Measurements from ENCODE around the gene TMPRSS7.
"Not testable (repeated sequence)": the region's sequence is repeated elsewhere in the genome, so short reads cannot be mapped to it uniquely, and the experiment has no call there.

The TMPRSS7 gene

GRCh38 chr3:112013058-112013783 lies 21.3 kb upstream of the TMPRSS7 start:
- peak; percentile 72 for DNase-seq (ENCODE audit: low spot score)

GRCh38 chr3:112013784-112014143 lies 20.8 kb upstream of the TMPRSS7 start:
- no peak for DNase-seq (ENCODE audit: low spot score)

GRCh38 chr3:112017091-112017490 lies 17.4 kb upstream of the TMPRSS7 start:
- no peak for DNase-seq (ENCODE audit: low spot score)

GRCh38 chr3:112018712-112019111 lies 15.8 kb upstream of the TMPRSS7 start:
- no peak for DNase-seq (ENCODE audit: low spot score)

GRCh38 chr3:112019716-112020115 lies 14.8 kb upstream of the TMPRSS7 start:
- no peak for DNase-seq (ENCODE audit: low spot score)

GRCh38 chr3:112020674-112021085 lies 13.9 kb upstream of the TMPRSS7 start:
- DNase-seq (ENCODE audit: low spot score) = no peak

GRCh38 chr3:112027142-112027541 lies 7.4 kb upstream of the TMPRSS7 start:
- no peak for DNase-seq (ENCODE audit: low spot score)

GRCh38 chr3:112027826-112028225 lies 6.7 kb upstream of the TMPRSS7 start:
- DNase-seq (ENCODE audit: low spot score) = no peak

- DNase-seq (ENCODE audit: low spot score) = no peak
These were observed 3.6 kb upstream of the TMPRSS7 start for GRCh38 chr3:112030901-112031300.

GRCh38 chr3:112032098-112032731 lies 2.3 kb upstream of the TMPRSS7 start:
- DNase-seq (ENCODE audit: low spot score) = no peak

GRCh38 chr3:112035241-112035640 lies 705 bp downstream of the TMPRSS7 start:
- DNase-seq (ENCODE audit: low spot score) = no peak

GRCh38 chr3:112037194-112037593 lies 2.7 kb downstream of the TMPRSS7 start:
- not testable (repeated sequence) for DNase-seq (ENCODE audit: low spot score)

- no peak for DNase-seq (ENCODE audit: low spot score)
These were observed 4.3 kb downstream of the TMPRSS7 start for GRCh38 chr3:112038863-112039262.

GRCh38 chr3:112041321-112041720 lies 6.8 kb downstream of the TMPRSS7 start:
- no peak for DNase-seq (ENCODE audit: low spot score)

- no peak for DNase-seq (ENCODE audit: low spot score)
These were observed 8.3 kb downstream of the TMPRSS7 start for GRCh38 chr3:112042842-112043280.

- DNase-seq (ENCODE audit: low spot score) = peak; percentile 80
These were observed 9.2 kb downstream of the TMPRSS7 start for GRCh38 chr3:112043621-112044201.

GRCh38 chr3:112046599-112046998 lies 12.1 kb downstream of the TMPRSS7 start:
- DNase-seq (ENCODE audit: low spot score) = no peak

- DNase-seq (ENCODE audit: low spot score) = no peak
These were observed 12.7 kb downstream of the TMPRSS7 start for GRCh38 chr3:112047264-112047663.

- DNase-seq (ENCODE audit: low spot score) = no peak
These were observed 14.4 kb downstream of the TMPRSS7 start for GRCh38 chr3:112048911-112049310.

- DNase-seq (ENCODE audit: low spot score) = no peak
These were observed 18.7 kb downstream of the TMPRSS7 start for GRCh38 chr3:112053229-112053628.

- DNase-seq (ENCODE audit: low spot score) = no peak
These were observed 22.0 kb downstream of the TMPRSS7 start for GRCh38 chr3:112056451-112056929.

GRCh38 chr3:112059497-112059896 lies 25.0 kb downstream of the TMPRSS7 start:
- DNase-seq (ENCODE audit: low spot score) = no peak

- DNase-seq (ENCODE audit: low spot score) = no peak
These were observed 26.6 kb downstream of the TMPRSS7 start for GRCh38 chr3:112061152-112061551.
